UCSD-AML1 (cell line): ENCODE measurements around the gene EIF4G3.
"Not testable (repeated sequence)": the region's sequence is repeated elsewhere in the genome, so short reads cannot be mapped to it uniquely, and the experiment has no call there.

Source experiments
- DNase-seq: peaks from one replicate; lab custom pipeline; 2025; ENCODE audit not compliant: unreplicated experiment; lab: John Stamatoyannopoulos, UW

Gene EIF4G3

GRCh38 chr1:21106709-21107108, 70.0 kb downstream of the EIF4G3 start:
- DNase-seq, result no peak

DNA sequence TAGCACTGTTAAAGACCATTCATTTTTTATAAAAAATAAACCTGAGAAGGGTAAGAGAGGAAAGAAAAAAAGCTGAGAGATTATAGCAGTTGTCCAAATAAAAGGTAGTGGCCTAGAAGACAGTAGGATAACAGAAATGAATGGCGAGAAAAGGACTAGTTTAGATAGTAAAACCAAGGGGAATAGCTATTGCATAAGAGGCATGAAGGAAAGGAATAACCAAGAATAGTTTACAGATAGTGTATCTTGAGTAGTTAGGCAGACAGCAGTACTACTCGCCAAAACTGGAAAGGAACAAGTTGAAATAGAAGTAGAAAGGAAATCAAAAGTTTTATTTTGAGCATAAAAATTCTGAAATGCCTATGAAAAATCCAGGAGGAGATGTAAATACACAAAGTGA, 70.5 kb downstream of the EIF4G3 start:
- DNase-seq, result no peak

- DNase-seq, result no peak
These were observed 70.9 kb downstream of the EIF4G3 start for GRCh38 chr1:21105807-21106206.

DNA sequence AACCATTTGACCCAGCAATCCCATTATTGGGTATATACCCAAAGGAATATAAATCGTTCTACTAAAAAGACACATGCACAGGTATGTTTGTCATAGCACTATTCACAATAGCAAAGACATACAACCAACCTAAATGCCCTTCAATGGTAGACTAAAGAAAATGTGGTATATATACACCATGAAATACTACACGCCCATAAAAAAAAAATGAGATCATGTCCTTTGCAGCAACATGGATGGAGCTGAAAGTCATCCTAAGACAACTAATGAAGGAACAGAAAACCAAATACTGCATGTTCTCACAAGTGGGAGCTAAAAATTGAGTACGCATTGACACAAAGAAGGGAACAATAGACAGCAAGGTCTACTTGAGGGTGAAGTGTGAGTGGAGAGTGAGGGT, 72.0 kb downstream of the EIF4G3 start:
- DNase-seq, result no peak

GRCh38 chr1:21100481-21100921, 76.2 kb downstream of the EIF4G3 start:
- no peak for DNase-seq

DNA sequence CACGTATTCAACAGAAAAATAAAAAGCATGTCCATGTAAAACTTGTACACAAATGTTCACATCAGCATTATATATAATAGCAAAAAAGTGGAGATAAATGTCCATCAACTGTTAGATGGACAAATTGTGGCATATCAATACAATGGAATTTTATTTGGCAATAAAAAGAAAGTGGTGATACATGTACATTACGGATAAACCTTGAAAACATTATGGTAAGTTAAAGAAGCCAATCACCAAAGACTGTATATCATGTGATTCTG, 76.9 kb downstream of the EIF4G3 start:
- DNase-seq, result no peak

- no peak for DNase-seq
These were observed 77.4 kb downstream of the EIF4G3 start for GRCh38 chr1:21099034-21099868.

GRCh38 chr1:21098186-21098915, 78.3 kb downstream of the EIF4G3 start:
- no peak for DNase-seq

- no peak for DNase-seq
These were observed 79.0 kb downstream of the EIF4G3 start for GRCh38 chr1:21097729-21098128.

DNA sequence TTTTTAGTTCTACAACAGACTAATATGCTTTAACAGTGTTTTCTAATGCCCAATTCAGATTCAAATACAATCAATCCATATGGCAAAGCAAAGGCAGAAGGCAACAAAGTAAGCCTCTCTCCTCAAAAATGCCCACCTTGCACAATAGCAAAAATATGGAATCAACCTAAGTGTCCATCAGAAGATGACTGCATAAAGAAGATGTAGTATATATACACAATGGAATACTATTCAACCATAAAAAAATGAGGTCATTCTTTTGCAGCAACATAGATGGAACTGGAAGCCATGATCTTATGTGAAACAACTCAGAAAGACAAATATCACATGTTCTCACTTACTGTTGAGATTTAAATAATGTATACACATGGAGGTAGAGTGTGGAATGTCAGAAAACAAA, 80.7 kb downstream of the EIF4G3 start:
- no peak for DNase-seq

DNA sequence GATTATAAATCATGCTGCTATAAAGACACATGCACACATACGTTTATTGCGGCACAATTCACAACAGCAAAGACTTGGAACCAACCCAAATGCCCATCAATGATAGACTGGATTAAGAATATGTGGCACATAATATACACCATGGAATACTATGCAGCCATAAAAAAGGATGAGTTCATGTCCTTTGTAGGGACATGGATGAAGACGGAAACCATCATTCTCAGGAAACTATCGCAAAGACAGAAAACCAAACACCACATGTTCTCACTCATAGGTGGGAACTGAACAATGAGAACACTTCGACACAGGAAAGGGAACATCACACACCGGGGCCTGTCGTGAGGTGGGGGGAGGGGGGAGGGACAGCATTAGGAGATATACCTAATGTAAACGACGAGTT, 82.4 kb downstream of the EIF4G3 start:
- not testable (repeated sequence) for DNase-seq

DNA sequence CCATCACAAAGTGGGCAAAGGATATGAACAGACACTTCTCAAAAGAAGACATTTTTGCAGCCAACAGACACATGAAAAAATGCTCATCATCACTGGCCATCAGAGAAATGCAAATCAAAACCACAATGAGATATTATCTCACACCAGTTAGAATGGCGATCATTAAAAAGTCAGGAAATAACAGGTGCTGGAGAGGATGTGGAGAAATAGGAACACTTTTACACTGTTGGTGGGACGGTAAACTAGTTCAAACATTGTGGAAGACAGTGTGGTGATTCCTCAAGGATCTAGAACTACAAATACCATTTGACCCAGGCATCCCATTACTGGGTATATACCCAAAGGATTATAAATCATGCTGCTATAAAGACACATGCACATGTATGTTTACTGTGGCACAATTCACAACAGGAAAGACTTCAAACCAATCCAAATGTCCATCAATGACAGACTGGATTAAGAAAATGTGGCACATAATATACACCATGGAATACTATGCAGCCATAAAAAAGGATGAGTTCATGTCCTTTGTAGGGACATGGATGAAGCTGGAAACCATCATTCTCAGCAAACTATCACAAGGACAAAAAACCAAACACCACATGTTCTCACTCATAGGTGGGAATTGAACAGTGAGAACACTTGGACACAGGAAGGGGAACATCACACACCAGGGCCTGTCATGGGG, 83.3 kb downstream of the EIF4G3 start:
- not testable (repeated sequence) for DNase-seq

DNA sequence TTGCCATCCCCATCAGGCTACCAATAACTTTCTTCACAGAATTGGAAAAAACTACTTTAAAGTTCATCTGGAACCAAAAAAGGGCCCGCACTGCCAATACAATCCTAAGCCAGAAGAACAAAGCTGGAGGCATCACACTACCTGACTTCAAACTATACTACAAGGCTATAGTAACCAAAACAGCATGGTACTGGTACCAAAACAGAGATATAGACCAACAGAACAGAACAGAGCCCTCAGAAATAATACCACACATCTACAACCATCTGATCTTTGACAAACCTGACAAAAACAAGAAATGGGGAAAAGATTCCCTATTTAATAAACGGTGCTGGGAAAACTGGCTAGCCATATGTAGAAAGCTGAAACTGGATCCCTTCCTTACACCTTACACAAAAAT, 84.2 kb downstream of the EIF4G3 start:
- not testable (repeated sequence) for DNase-seq

DNA sequence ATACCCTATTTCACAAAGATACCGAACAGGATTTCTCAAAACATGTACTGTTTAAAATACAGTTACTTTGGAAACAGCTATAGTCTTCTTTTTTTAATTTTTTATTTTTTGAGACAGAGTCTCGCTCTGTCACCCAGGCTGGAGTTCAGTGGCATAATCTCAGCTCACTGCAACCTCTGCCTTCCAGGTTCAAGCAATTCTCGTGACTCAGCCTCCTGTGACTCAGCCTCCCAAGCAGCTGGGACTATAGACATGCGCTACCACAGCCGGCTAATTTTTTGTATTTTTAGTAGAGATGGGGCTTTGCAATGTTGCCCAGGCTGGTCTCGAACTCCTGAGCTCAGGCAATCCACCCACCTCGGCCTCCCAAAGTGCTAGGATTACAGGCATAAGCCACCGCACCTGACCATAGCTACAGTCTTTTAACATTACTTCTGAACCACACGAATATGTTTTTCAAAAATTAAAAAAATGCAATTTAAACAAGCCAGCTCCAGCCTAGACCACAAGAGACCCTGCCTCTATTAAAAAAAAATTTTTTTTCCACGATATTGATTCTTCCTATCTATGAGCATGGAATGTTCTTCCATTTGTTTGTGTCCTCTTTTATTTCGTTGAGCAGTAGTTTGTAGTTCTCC, 85.5 kb downstream of the EIF4G3 start:
- DNase-seq, result not testable (repeated sequence)

- no peak for DNase-seq
These were observed 86.2 kb downstream of the EIF4G3 start for GRCh38 chr1:21090463-21090862.

- no peak for DNase-seq
These were observed 87.0 kb downstream of the EIF4G3 start for GRCh38 chr1:21089731-21090130.

DNA sequence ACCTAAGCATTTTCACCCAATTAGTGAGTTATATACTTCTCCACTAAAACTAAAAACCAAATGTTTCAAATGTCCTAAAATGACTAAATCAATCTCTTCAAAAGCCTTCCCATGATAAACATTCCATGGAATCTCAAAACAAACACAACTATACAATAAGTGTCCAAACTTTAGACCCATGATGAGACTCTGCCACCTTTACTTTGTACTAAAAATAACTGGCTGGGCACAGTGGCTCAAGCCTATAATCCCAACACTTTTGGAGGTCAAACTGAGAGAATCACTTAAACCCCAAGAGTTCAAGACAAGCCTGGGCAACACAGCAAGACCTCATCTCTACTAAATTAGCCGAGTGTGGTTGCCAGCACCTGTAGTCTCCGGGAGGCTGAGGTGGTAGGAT, 87.4 kb downstream of the EIF4G3 start:
- DNase-seq, result no peak

- DNase-seq, result no peak
These were observed 92.4 kb downstream of the EIF4G3 start for GRCh38 chr1:21084111-21084810.

DNA sequence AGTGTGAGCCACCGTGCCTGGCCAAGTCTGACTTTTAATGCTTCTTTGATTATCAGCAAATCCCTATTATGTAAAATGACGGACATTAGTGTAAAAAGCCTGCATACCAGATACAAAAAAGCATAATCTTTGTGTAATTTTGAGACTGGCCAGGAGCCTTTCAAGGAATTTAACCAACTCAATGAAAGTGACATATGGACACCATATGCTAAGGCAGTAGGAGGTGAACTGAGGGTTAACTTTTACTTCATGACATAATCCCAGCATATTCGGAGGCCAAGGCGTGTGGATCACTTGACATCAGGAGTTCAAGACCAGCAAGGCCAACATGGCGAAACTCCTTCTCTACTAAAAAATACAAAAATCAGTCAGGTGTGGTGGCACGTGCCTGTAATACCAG, 94.6 kb downstream of the EIF4G3 start:
- DNase-seq, result no peak

DNA sequence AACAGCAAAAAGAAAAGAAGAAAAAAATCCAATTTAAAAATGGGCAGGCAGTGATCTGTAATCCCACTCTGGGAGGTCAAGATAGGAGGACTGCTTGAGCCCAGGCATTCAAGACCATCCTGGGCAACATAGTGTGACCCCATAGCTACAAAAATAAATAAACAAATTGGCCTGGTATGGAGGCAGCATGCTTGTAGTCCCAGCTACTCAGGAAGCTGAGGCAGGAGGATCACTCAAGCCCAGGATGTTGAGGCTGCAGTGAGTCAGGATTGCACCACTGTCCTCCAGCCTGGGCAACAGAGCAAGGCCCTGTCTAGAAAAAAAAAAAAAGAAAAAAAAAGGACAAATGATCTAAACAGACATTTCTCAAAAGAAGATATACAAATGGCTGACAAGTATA, 99.6 kb downstream of the EIF4G3 start:
- peak; percentile 17 for DNase-seq

DNA sequence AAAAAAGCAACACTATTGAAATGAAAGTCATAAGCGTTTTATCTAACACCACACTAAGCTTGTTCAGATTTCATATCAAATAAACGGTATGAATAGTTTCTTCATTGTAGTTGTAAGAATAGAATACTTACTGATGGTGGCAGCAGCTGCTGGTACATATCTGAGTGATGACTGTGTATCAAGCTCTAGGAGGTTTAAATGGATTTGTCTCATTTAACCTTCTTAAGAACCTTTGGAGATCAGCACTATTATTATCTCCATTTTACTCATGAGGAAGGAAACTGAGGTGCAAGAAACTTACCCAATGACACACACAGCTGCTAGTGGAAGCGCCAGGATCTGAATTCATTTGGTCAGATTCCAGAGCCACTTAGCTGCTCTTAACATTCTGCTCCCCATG, 104.0 kb downstream of the EIF4G3 start:
- DNase-seq, result no peak
